K562 (cell line): Measurements from ENCODE around the gene THADA. TPM values are rescaled to one million over a fixed set of nuclear protein-coding genes. Genes with fewer than 3 reads are reported as not detected.

Experiments
- ATAC-seq: fragments of 200-7000 bp; cut with Tn5 transposase; 3 replicates; pipeline ENCODE4 v1.9.1; 2020; ENCODE audit warnings: moderate library complexity
- BruUV-seq: library from RNA; stranded (reverse); fragments of 400-500 nt; replicated peaks from 2 replicates; lab custom pipeline; 2021; lab: Mats Ljungman, UMichigan
- CTCF ChIA-PET: fragments of 300-600 bp; formaldehyde crosslinking; extraction: SDS; loops from one replicate; lab custom pipeline; 2021; ENCODE audit warnings: low intra/inter-chr PET ratio; lab: Yijun Ruan, JAX
- POLR2A ChIA-PET: fragments of 300-600, 350-650 bp; sonication (Branson Sonifier 250); formaldehyde crosslinking; extraction: SDS; loops from one replicate; lab custom pipeline; 2021; ENCODE audit warnings: antibody characterized with exemption, inconsistent platforms; lab: Yijun Ruan, JAX
- DNase-seq, 4 experiments: peaks; one replicate each; pipeline versions ENCODE4 v3.0.0 to v3.0.0-alpha.2; 2011 to 2018; ENCODE audit warnings: low spot score in 3 of 4, mixed read lengths in 3 of 4; ENCODE audit errors: extremely low read depth in 1 of 4
- FAIRE-seq: peaks from 2 replicates; lab custom pipeline; 2011; peaks lifted over from hg19 to GRCh38; lab: Jason Lieb, UNC
- H2AFZ ChIP-seq: 2 replicates; pipeline ENCODE4 v1.6.0; 2011; ENCODE audit warnings: low read depth, low read length, control low read depth, inconsistent platforms
- H3K27ac ChIP-seq: fragments of 200-600 bp; 3 replicates; pipeline ENCODE4 v1.8.0; 2011; ENCODE audit warnings: low read depth, mild to moderate bottlenecking, control low read depth, inconsistent platforms, low read length, moderate library complexity, mixed read lengths; ENCODE audit errors: extremely low read depth
- H3K27me3 ChIP-seq, 2 experiments: fragments of 300-600 bp in 1 of 2; 2 replicates in 1 of 2; 3 replicates in 1 of 2; pipeline versions ENCODE4 v1.6.0 to v1.8.0; 2011; ENCODE audit warnings: inconsistent platforms in 2 of 2, low read length in 2 of 2, mild to moderate bottlenecking in 1 of 2, mixed read lengths in 1 of 2, moderate library complexity in 1 of 2; ENCODE audit not compliant: control insufficient read depth in 2 of 2, insufficient read depth in 2 of 2
- H3K36me3 ChIP-seq: fragments of 300-600 bp; 3 replicates; pipeline ENCODE4 v1.8.0; 2011; ENCODE audit warnings: mild to moderate bottlenecking, low read length, inconsistent platforms; ENCODE audit not compliant: control insufficient read depth, insufficient read depth
- H3K4me1 ChIP-seq, 2 experiments: fragments of 200-600 bp in 1 of 2; replicated peaks in 1 of 2; 2 replicates in 1 of 2; 3 replicates in 1 of 2; pipeline versions ENCODE4 v1.5.1 to v1.8.0; 2011; ENCODE audit warnings: inconsistent platforms in 2 of 2, low read length in 2 of 2, mild to moderate bottlenecking in 1 of 2, mixed read lengths in 1 of 2, moderate library complexity in 1 of 2; ENCODE audit not compliant: control insufficient read depth in 2 of 2, insufficient read depth in 2 of 2
- H3K4me2 ChIP-seq: 2 replicates; pipeline ENCODE4 v1.6.1; 2011; ENCODE audit warnings: low read length, control low read depth, inconsistent platforms, mixed read lengths; ENCODE audit not compliant: insufficient read depth
- H3K4me3 ChIP-seq: fragments of 200-600 bp; sonication (generic), shearing (Covaris generic); 2 replicates; pipeline ENCODE4 v1.5.1; 2016; ENCODE audit warnings: control low read depth, inconsistent platforms
- H3K79me2 ChIP-seq: fragments of 200-600 bp; 3 replicates; pipeline ENCODE4 v1.8.0; 2011; ENCODE audit warnings: low read length, inconsistent platforms; ENCODE audit not compliant: control insufficient read depth, insufficient read depth
- H3K9ac ChIP-seq, 2 experiments: 2 replicates each; pipeline versions ENCODE4 v1.6.0 to v1.6.1; 2011; ENCODE audit warnings: low read depth in 2 of 2, low read length in 2 of 2, control low read depth in 1 of 2, inconsistent platforms in 1 of 2, mild to moderate bottlenecking in 1 of 2, mixed read lengths in 1 of 2; ENCODE audit not compliant: insufficient read depth in 1 of 2
- H3K9me1 ChIP-seq: one replicate; pipeline ENCODE4 v1.6.0; 2011; ENCODE audit warnings: inconsistent platforms, mild to moderate bottlenecking, low read length, moderate library complexity; ENCODE audit not compliant: control insufficient read depth, insufficient read depth
- H3K9me3 ChIP-seq: replicated peaks from 2 replicates; pipeline ENCODE4 v1.5.1; 2011; ENCODE audit warnings: low read depth, low read length, inconsistent platforms; ENCODE audit not compliant: control insufficient read depth, insufficient read depth
- H4K20me1 ChIP-seq: replicated peaks from 2 replicates; pipeline ENCODE4 v1.6.1; 2011; ENCODE audit warnings: low read length, inconsistent platforms, mixed read lengths; ENCODE audit not compliant: control insufficient read depth, insufficient read depth
- BCOR ChIP-seq: fragments of 450-650 bp; IDR thresholded peaks from 2 replicates; pipeline ENCODE4 v1.6.1; 2016
- BMI1 ChIP-seq: fragments of 150-350 bp; IDR thresholded peaks from 2 replicates; pipeline ENCODE4 v1.6.1; 2014; ENCODE audit warnings: low read length
- EP400 ChIP-seq: fragments of 450-650 bp; IDR thresholded peaks from 2 replicates; pipeline ENCODE4 v1.6.1; 2017; ENCODE audit warnings: antibody characterized with exemption, mild to moderate bottlenecking, moderate library complexity
- EWSR1 ChIP-seq: fragments of 450-650 bp; IDR thresholded peaks from 2 replicates; pipeline ENCODE4 v1.6.1; 2018; ENCODE audit warnings: borderline replicate concordance, mild to moderate bottlenecking, low read depth, moderate library complexity; ENCODE audit not compliant: partially characterized antibody
- IFI16 ChIP-seq: fragments of 250-450 bp; sonication (Bioruptor Pico); IDR thresholded peaks from 2 replicates; pipeline ENCODE4 v2.1.2; 2022; ENCODE audit warnings: mild to moderate bottlenecking, inconsistent platforms
- OTX1 ChIP-seq: fragments of 450-650 bp; formaldehyde crosslinking; IDR thresholded peaks from 2 replicates; pipeline ENCODE4 v1.4.0; 2022; ENCODE audit warnings: mild to moderate bottlenecking
- PTBP1 ChIP-seq: fragments of 200-400 bp; formaldehyde crosslinking; IDR thresholded peaks from 2 replicates; pipeline ENCODE4 v1.6.1; 2017; ENCODE audit warnings: low read depth, low read length
- TFAP4 ChIP-seq: sonication (generic); formaldehyde crosslinking; IDR thresholded peaks from 2 replicates; pipeline ENCODE4 v1.8.0; 2022; ENCODE audit warnings: missing genetic modification reagents, mild to moderate bottlenecking, moderate library complexity, borderline replicate concordance
- ZBTB7A ChIP-seq: IDR thresholded peaks from 2 replicates; pipeline ENCODE4 v1.6.1; 2011; ENCODE audit warnings: low read depth, mild to moderate bottlenecking, low read length, moderate library complexity, borderline replicate concordance; ENCODE audit not compliant: control insufficient read depth
- ZNF436 ChIP-seq: fragments of 250-450, 450-650 bp; sonication (Bioruptor Pico); formaldehyde crosslinking; IDR thresholded peaks from 2 replicates; pipeline ENCODE4 v1.7.0; 2020; ENCODE audit warnings: mild to moderate bottlenecking
- WGBS: fragments of 100-300 bp; shearing (Covaris generic); methylation state at CpG from one replicate; pipeline ENCODE4 v1.1.6; 2016; ENCODE audit warnings: low coverage, mixed read lengths; ENCODE audit not compliant: insufficient coverage; ENCODE audit errors: missing lambda C conversion rate; 5-methylcytosine and 5-hydroxymethylcytosine counted together
- in situ Hi-C: fragments of 300-500 bp; cut with MboI; formaldehyde crosslinking; loops from 4 replicates; pipeline ENCODE4 v1.15.0; 2018; ENCODE audit warnings: inconsistent platforms, mixed read lengths
- intact Hi-C: fragments of 100-400 bp; cut with micrococcal nuclease; formaldehyde crosslinking; loops from 2 replicates; pipeline ENCODE4 v1.14.2; 2022
- polyA plus RNA-seq, 8 experiments: library from polyadenylated mRNA; depleted of rRNA in 4 of 8; stranded (reverse) in 5 of 8; unstranded in 3 of 8; fragments of >200 nt; fragmentation: Nextera tagmentation in 2 of 8; fragmentation: Illumina TruSeq in 1 of 8; extraction: Ambion mirVana in 2 of 8; extraction: Trizol in 1 of 8; gene quantifications; 2 replicates each; pipeline versions ENCODE4 v1.2.1 to v1.2.3, GENCODE V29; 2011 to 2014; ENCODE audit warnings: inconsistent platforms in 1 of 8, missing spikeins in 1 of 8
- total RNA-seq, 7 experiments: library from RNA; depleted of rRNA in 6 of 7; stranded (reverse); fragments of >200 nt in 6 of 7; fragmentation: Illumina TruSeq in 2 of 7; extraction: Trizol in 2 of 7; gene quantifications; 2 replicates each; pipeline versions ENCODE4 v1.2.1 to v1.2.3, GENCODE V29; 2011 to 2021; ENCODE audit warnings: low replicate concordance in 1 of 7
- TF ChIP-seq, protein P1 (sequence below): sonication (generic); formaldehyde crosslinking; IDR thresholded peaks from 2 replicates; pipeline ENCODE4 v1.8.0; 2023; ENCODE audit warnings: mild to moderate bottlenecking, missing genetic modification reagents
- TF ChIP-seq, protein P2 (sequence below): sonication (generic); formaldehyde crosslinking; IDR thresholded peaks from 2 replicates; pipeline ENCODE4 v1.8.0; 2023; ENCODE audit warnings: mild to moderate bottlenecking, missing genetic modification reagents
- TF ChIP-seq, protein P3 (sequence below): fragments of 250-450 bp; sonication (Bioruptor Pico); IDR thresholded peaks from 2 replicates; pipeline ENCODE4 v1.5.0; 2020; ENCODE audit warnings: mild to moderate bottlenecking

Gene THADA
- total and polyA plus RNA-seq, 9 of the 15 experiments (the other 6 are each of a cell fraction or from before 2014, with no cell fraction given) = 17.8 to 34.7 (median 31.9) TPM

DNA sequence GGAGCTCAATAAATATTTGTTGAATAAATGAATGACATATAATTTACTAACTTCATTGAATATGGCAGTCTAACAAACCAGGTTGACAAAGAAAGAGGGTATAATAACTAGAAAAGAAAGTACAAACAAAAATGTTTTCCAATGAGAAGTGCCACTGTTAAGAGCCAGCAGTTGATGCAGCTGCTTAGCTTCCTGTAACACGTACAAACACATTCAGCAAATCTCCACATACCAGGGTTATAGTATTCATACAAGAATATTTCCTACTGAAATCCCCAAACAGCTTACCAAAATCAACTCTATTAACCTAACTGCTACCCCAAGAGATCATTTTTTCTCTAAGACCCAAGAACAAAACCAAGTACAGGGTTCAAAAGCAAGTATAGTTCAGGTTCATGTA, 77.7 kb downstream of the THADA start:
- in situ Hi-C loops = no loop called here
- intact Hi-C loops = no loop called here
- TF ChIP-seq, protein P1, sequence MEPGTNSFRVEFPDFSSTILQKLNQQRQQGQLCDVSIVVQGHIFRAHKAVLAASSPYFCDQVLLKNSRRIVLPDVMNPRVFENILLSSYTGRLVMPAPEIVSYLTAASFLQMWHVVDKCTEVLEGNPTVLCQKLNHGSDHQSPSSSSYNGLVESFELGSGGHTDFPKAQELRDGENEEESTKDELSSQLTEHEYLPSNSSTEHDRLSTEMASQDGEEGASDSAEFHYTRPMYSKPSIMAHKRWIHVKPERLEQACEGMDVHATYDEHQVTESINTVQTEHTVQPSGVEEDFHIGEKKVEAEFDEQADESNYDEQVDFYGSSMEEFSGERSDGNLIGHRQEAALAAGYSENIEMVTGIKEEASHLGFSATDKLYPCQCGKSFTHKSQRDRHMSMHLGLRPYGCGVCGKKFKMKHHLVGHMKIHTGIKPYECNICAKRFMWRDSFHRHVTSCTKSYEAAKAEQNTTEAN (CRISPR knock-in tag) = no peak
- TF ChIP-seq, protein P2, sequence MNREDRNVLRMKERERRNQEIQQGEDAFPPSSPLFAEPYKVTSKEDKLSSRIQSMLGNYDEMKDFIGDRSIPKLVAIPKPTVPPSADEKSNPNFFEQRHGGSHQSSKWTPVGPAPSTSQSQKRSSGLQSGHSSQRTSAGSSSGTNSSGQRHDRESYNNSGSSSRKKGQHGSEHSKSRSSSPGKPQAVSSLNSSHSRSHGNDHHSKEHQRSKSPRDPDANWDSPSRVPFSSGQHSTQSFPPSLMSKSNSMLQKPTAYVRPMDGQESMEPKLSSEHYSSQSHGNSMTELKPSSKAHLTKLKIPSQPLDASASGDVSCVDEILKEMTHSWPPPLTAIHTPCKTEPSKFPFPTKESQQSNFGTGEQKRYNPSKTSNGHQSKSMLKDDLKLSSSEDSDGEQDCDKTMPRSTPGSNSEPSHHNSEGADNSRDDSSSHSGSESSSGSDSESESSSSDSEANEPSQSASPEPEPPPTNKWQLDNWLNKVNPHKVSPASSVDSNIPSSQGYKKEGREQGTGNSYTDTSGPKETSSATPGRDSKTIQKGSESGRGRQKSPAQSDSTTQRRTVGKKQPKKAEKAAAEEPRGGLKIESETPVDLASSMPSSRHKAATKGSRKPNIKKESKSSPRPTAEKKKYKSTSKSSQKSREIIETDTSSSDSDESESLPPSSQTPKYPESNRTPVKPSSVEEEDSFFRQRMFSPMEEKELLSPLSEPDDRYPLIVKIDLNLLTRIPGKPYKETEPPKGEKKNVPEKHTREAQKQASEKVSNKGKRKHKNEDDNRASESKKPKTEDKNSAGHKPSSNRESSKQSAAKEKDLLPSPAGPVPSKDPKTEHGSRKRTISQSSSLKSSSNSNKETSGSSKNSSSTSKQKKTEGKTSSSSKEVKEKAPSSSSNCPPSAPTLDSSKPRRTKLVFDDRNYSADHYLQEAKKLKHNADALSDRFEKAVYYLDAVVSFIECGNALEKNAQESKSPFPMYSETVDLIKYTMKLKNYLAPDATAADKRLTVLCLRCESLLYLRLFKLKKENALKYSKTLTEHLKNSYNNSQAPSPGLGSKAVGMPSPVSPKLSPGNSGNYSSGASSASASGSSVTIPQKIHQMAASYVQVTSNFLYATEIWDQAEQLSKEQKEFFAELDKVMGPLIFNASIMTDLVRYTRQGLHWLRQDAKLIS (CRISPR knock-in tag) = no peak
- TF ChIP-seq TFAP4 (CRISPR knock-in tag) (no peak), EP400 (no peak), BCOR (no peak), ZBTB7A (no peak), BMI1 (no peak), ZNF436 (CRISPR knock-in tag) (no peak), EWSR1 (no peak), PTBP1 (no peak), IFI16 (CRISPR knock-in tag) (no peak), OTX1 (no peak)
- TF ChIP-seq, protein P3, sequence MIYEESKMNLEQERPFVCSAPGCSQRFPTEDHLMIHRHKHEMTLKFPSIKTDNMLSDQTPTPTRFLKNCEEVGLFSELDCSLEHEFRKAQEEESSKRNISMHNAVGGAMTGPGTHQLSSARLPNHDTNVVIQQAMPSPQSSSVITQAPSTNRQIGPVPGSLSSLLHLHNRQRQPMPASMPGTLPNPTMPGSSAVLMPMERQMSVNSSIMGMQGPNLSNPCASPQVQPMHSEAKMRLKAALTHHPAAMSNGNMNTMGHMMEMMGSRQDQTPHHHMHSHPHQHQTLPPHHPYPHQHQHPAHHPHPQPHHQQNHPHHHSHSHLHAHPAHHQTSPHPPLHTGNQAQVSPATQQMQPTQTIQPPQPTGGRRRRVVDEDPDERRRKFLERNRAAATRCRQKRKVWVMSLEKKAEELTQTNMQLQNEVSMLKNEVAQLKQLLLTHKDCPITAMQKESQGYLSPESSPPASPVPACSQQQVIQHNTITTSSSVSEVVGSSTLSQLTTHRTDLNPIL (CRISPR knock-in tag) = no peak
- TF ChIP-seq, all 486 proteins: peak for 0
- Histone ChIP-seq H3K9ac (peak overlapping the region in 1 of 2 experiments; percentile 53; a peak in 1 of 4 replicates), H3K4me2 (peak overlapping the region; percentile 32; the same call in 1 of the 2 replicates), H3K79me2 (no peaks in the 10 kb centered on the region; the same call in 2 of the 3 replicates), H3K27ac (peak overlapping the region; percentile 62; the same call in 2 of the 3 replicates), H3K27me3 (no peaks in the 10 kb centered on the region), H3K4me1 (peaks cover 0 to 37% of the 10 kb centered on the region in 2 experiments; a peak in 3 of 5 replicates), H4K20me1 (no peaks in the 10 kb centered on the region), H2AFZ (peak overlapping the region; percentile 58), H3K4me3 (no peak overlapping the region), H3K9me1 (no peaks in the 10 kb centered on the region), H3K36me3 (peaks cover 3% of the 10 kb centered on the region; the same call in 1 of the 3 replicates), H3K9me3 (no peaks in the 10 kb centered on the region)
- DNase-seq (peak in 2 of 4 experiments; percentile 25 to 26), ATAC-seq (peak; percentile 56), FAIRE-seq (no peak)
- ChIA-PET POLR2A (interaction anchor here (0.6 to 1.8 kb wide), 2 partner anchors 12 to 224 kb away, joined by 5 to 9 read pairs; no protein-coding TSS in a partner anchor), CTCF (no interaction called here)
- WGBS = 10% methylated on average over 1 of the region's 1 CpG
- BruUV-seq = no TSS peak
